ENCODE data around the gene GRK2.

GRK2 gene

DNA sequence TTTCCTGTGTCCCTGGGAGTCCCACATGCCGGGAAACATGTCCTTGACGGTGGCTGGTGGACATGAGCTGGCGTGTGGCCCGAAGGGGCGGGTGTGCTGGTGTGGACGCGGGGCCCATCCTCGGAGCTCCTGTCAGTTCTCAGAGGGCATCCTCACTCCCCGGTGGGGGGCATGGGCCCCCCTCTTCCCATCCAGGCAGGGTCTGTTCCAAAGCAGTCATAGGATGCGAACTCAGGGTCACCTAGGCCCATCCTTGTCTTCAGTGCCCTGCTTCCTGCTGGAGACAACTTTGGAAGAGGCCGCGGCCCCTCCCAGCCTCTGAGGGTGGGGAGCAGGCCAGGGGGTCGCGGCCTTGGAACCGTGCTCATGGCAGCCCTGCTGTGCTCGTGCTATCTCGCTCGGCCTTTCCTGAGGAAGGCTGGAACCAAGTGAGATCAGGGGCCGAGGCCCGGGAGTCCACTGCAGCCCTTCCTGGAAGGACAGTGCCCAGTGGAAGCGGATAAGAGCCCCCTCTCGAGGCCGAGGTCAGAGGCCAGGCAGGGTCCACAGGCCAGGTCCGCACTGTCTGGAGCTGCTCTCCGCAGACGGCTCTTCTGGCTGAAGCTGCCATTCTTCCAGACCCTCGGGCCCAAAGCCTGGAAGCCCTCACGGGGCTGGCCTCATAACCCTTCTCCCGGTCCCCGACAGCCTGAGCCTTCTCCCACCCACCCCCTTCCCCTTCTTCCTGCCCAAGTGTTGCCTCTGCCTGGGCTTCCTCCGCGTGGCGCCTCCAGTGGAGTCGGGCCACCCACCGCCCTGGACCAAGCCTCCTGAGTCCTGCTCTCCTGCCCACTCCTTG, 8.7 kb downstream of the GRK2 start:
- ChIA-PET CTCF (no interaction called here), POLR2A (ENCODE audit: low non-redundant PET) (no interaction called here)
- no peak for DNase-seq (ENCODE audit: low spot score)
- no peak for TF ChIP-seq CTCF (conservative IDR thresholded peaks at IDR 0.05; ENCODE audit: low read depth)
- peak overlapping the region; percentile 96 for H3K27ac ChIP-seq

DNA sequence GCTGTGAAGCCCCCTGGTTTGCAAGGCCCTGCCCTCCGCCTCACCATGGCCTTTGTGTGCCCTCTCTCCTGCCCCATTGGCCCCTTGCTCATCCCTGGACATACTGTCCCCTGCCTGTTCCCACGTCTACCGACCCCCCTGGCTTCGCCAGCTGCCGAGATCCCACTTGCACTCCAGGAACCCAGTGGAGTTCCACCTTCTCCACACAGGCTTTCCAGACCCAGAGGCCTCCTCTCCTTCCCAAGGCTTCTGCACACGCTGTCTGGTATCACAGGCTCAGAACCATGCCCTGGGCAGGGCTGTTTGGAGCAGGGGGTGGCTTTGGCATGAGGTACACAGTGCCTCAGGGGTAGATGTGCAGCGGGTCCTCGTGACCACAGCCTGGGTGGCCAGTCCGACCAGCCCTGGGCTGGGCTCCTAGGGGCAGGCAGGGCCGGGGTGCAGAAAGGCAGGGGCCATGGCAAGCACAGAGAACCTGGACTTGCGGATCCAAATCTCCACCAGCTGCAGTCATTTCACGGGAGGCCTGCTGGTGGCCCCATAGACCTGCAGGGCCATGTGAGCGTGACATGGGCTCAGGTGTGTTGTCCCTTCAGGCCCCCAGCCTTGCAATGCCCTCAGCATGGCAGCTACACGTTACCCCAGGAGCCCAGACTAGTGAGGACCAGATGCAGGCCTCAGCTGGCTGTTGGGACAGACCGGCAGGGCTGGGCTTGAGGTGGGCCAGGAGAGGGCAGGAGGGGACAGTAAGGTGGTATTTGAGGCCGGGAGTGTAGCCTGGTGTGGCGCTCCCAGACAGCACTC, 9.5 kb downstream of the GRK2 start:
- ChIA-PET POLR2A (ENCODE audit: low non-redundant PET) (no interaction called here), CTCF (no interaction called here)
- peak overlapping the region; percentile 96 for H3K27ac ChIP-seq
- DNase-seq (ENCODE audit: low spot score), result no peak
- no peak for TF ChIP-seq CTCF (conservative IDR thresholded peaks at IDR 0.05; ENCODE audit: low read depth)

- ChIA-PET POLR2A (ENCODE audit: low non-redundant PET) (interaction anchor here (1.3 to 1.6 kb wide), 2 partner anchors 26 to 40 kb away, joined by 4 to 5 read pairs; partner anchors contain the start of gene SSH3), CTCF (interaction anchor here (1.3 kb wide), 1 partner anchor 41 kb away, joined by 7 read pairs; no protein-coding TSS in a partner anchor)
- no peak for DNase-seq (ENCODE audit: low spot score)
- TF ChIP-seq CTCF (conservative IDR thresholded peaks at IDR 0.05; ENCODE audit: low read depth), result 0 out of 2 replicates have a peak, but pooled peaks have one; percentile 19
- H3K27ac ChIP-seq, result peak overlapping the region; percentile 96
Measured at GRCh38 chr11:67276781-67277230, 10.5 kb downstream of the GRK2 start.

DNA sequence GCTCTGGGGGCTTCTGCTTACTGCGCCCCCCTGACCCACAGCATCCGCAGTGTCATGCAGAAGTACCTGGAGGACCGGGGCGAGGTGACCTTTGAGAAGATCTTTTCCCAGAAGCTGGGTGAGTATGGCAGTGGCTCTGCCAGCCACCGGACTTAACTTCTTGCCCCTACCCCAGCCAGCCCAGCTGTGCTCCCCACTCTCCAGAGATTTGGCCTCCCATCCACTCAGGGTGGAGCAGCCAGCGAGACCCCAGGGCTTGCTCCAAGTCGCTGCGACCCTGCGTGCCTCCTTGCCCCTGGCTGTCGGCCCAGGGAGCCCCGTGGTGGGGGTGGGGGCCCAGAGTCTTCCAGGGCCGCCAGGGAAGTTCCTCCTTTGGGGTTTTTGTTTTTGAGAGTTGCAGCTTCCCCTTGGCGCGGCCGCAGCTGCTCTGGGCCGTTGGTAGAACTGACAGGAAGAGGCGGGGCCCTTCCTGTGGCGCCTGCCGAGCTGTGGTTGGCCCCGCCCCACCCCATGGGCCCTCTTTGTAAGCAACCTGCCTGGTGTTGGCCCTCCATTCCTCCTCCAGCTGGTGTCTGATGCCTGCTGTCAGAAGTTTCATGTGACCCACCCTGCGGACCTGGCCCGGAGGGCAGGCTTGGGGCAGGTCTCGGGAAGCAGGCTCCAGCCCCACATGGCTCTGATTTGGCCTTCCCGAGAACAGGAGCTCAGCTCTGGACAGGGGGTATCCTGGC, 11.1 kb downstream of the GRK2 start:
- no peak for TF ChIP-seq CTCF (conservative IDR thresholded peaks at IDR 0.05; ENCODE audit: low read depth)
- POLR2A ChIA-PET (ENCODE audit: low non-redundant PET), result interaction anchor here (0.8 to 1.6 kb wide), 3 partner anchors 11 to 40 kb away, joined by 3 to 5 read pairs (median 4); partner anchors contain the start of gene SSH3
- no peak for DNase-seq (ENCODE audit: low spot score)
- CTCF ChIA-PET, result interaction anchor here (1.3 kb wide), 1 partner anchor 40 kb away, joined by 7 read pairs; no protein-coding TSS in a partner anchor
- H3K27ac ChIP-seq, result peak overlapping the region; percentile 96

- POLR2A ChIA-PET (ENCODE audit: low non-redundant PET), result interaction anchor here (1.3 to 1.6 kb wide), 2 partner anchors 25 to 39 kb away, joined by 4 to 5 read pairs; partner anchors contain the start of gene SSH3
- no peak for TF ChIP-seq CTCF (conservative IDR thresholded peaks at IDR 0.05; ENCODE audit: low read depth)
Measured at GRCh38 chr11:67278135-67278938, 12.1 kb downstream of the GRK2 start.

More at GRCh38 chr11:67278135-67278938, 12.1 kb downstream of the GRK2 start:
- peak overlapping the region; percentile 96 for H3K27ac ChIP-seq
- CTCF ChIA-PET, result interaction anchor here (1.3 kb wide), 1 partner anchor 39 kb away, joined by 7 read pairs; no protein-coding TSS in a partner anchor
- DNase-seq (ENCODE audit: low spot score), result no peak

Measured in RWPE1 (cell line).